ENCODE data around the gene CARMIL1.

CARMIL1 gene

DNA sequence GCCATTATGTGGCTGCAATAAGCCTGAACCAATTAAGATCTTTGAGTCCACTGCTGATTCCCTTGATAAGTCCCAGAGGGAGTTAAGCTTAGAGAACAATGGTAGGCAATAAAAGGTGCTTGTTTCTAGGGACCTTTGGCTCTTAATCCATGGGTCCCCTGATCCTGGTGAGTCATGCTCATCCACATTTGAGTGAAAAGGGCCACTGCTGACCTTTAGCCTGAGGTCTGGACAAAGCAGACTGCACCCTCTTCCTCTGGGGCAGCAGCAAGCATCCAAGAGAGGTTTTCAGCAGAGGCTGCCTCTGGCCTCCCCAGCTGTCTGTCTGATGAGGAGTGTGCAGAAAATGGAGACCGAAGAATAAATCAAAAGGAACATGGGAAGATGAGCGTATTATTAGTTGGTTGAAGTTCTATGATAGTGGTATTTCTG lies 356.7 kb downstream of the CARMIL1 start:
- H3K4me3 ChIP-seq (ENCODE audit: low read depth, low read length), result no peak overlapping the region
- ChIA-PET POLR2A (no interaction called here), CTCF (no interaction called here)
- no peak for DNase-seq (ENCODE audit: low read depth, low spot score)
- TF ChIP-seq, protein P1, sequence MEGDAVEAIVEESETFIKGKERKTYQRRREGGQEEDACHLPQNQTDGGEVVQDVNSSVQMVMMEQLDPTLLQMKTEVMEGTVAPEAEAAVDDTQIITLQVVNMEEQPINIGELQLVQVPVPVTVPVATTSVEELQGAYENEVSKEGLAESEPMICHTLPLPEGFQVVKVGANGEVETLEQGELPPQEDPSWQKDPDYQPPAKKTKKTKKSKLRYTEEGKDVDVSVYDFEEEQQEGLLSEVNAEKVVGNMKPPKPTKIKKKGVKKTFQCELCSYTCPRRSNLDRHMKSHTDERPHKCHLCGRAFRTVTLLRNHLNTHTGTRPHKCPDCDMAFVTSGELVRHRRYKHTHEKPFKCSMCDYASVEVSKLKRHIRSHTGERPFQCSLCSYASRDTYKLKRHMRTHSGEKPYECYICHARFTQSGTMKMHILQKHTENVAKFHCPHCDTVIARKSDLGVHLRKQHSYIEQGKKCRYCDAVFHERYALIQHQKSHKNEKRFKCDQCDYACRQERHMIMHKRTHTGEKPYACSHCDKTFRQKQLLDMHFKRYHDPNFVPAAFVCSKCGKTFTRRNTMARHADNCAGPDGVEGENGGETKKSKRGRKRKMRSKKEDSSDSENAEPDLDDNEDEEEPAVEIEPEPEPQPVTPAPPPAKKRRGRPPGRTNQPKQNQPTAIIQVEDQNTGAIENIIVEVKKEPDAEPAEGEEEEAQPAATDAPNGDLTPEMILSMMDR (IDR thresholded peaks at IDR 0.05; ENCODE audit: insufficient read depth, low read length, missing control alignments), result no peak

DNA sequence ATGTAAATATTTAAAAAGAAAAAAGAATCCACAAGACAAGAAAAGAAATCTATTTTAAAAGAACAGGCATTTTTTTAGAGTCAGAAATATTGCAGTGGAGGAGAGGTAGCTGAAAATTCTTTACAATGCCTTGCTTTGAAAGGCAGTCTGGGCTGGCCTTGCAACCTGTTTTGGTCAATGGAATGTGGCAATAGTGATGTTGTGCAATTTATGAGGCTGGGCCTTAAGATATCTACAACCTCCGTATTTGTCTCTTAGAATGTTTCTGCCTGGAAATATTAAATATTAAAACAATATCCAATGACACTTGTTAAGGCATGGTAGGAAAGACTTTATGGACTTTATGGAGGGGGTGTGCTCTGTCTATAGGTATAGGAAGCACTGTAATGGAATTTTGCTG lies 358.0 kb downstream of the CARMIL1 start:
- no peak overlapping the region for H3K4me3 ChIP-seq (ENCODE audit: low read depth, low read length)
- POLR2A ChIA-PET, result no interaction called here
- TF ChIP-seq, protein P1 (IDR thresholded peaks at IDR 0.05; ENCODE audit: insufficient read depth, low read length, missing control alignments), result no peak
- CTCF ChIA-PET, result no interaction called here
- no peak for DNase-seq (ENCODE audit: low read depth, low spot score)

DNA sequence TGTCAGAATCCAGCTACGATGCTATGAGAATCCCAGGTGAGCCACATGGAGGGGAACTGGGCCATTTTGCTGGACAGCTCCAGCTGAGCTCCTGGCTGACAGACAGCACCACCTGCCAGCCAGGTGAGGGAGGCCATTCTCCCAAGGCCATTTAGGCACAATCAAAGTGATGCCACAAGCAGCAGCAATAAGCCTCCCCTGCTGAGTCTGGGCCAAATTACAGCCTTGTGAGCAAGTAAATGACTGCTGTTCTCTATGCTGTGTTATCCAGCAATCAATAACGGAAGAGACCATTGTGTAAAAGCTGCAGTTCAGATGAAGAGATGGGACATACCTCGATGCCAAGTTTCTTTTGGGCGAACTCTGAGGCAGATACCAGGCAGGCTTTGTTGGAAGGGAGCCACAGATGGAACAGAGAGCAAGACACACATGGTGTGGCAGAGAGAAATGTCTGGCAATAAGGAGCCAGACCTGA lies 358.8 kb downstream of the CARMIL1 start:
- H3K4me3 ChIP-seq (ENCODE audit: low read depth, low read length), result no peak overlapping the region
- CTCF ChIA-PET, result no interaction called here
- no peak for DNase-seq (ENCODE audit: low read depth, low spot score)
- POLR2A ChIA-PET, result no interaction called here
- TF ChIP-seq, protein P1 (IDR thresholded peaks at IDR 0.05; ENCODE audit: insufficient read depth, low read length, missing control alignments), result no peak

DNA sequence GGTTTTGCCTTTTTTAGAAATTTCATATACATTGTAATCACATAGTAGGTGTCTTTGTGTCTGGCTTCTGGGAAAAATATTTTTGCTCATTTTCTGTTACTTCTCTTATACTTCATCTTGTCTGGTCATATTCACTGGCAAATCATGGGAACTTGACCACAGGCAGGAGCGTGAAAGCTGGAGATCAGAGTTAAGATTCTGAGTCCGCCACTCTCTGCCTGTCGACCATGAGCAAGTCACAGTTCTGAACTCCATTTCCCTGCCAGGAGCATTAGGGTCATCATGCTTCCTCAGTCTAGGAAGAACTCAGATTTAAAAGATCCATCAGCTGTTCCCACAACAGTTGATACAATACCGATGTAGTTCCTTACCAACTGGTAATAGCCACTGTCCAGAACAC lies 360.5 kb downstream of the CARMIL1 start:
- H3K4me3 ChIP-seq (ENCODE audit: low read depth, low read length), result no peak overlapping the region
- DNase-seq (ENCODE audit: low read depth, low spot score), result no peak
- POLR2A ChIA-PET, result no interaction called here
- CTCF ChIA-PET, result no interaction called here
- TF ChIP-seq, protein P1 (IDR thresholded peaks at IDR 0.05; ENCODE audit: insufficient read depth, low read length, missing control alignments), result no peak

DNA sequence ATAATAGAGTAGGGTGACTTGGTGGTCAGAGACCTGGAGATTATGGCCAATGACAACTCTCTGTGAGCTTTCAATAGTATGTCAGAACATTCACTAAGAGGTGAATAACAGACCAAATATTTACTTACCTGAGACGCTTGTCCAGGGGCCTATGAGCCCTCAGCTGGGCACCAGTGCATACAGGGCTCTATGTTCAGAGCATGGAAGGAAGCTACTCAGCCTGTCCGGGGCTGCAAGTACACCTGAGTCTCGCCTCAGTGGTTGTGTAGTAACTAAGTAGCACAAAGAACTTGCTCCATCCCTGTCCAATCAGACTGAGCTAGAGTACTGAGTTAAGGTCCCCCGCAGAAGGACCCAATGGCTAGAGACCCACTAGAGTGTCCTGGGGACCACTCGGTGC lies 361.3 kb downstream of the CARMIL1 start:
- no peak for DNase-seq (ENCODE audit: low read depth, low spot score)
- TF ChIP-seq, protein P1 (IDR thresholded peaks at IDR 0.05; ENCODE audit: insufficient read depth, low read length, missing control alignments), result no peak
- no peak overlapping the region for H3K4me3 ChIP-seq (ENCODE audit: low read depth, low read length)
- POLR2A ChIA-PET, result no interaction called here
- CTCF ChIA-PET, result no interaction called here

DNA sequence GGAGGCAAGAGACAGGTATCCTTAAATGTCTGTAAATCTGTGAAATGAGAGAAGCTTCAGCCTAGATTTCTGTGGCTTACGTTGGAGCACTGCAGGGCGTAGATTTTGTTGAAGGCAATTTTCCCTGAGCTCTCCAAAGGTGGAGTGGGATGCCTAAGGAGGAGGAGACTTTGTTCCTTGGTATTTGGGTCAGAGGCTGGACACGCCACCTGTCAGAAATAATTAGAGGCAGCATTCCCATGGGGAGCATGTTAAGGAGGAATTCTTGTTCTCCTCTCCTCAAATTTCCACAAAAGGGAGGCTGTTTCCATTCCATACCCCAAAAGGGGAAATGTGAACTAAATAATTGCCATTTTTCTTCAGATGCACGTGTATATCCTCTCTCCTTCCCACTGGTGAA lies 361.7 kb downstream of the CARMIL1 start:
- H3K4me3 ChIP-seq (ENCODE audit: low read depth, low read length), result no peak overlapping the region
- POLR2A ChIA-PET, result no interaction called here
- CTCF ChIA-PET, result no interaction called here

More for the DNA sequence above, 361.7 kb downstream of the CARMIL1 start:
- no peak for DNase-seq (ENCODE audit: low read depth, low spot score)
- TF ChIP-seq, protein P1 (IDR thresholded peaks at IDR 0.05; ENCODE audit: insufficient read depth, low read length, missing control alignments), result no peak

All from AG04449 (cell line).